PFSK-1 (cell line): ENCODE measurements around the gene EIF1.

Experiments
- FOXP2 ChIP-seq: optimal IDR thresholded peaks from 2 replicates; pipeline ENCODE3; 2011; ENCODE audit warnings: borderline replicate concordance, control low read depth, inconsistent platforms; ENCODE audit not compliant: insufficient read depth; ENCODE audit errors: extremely low read length, extremely low read depth
- POLR2AphosphoS5 ChIP-seq: IDR thresholded peaks from 2 replicates; pipeline ENCODE4 v1.6.1; 2012; ENCODE audit warnings: low read depth, mild to moderate bottlenecking, control low read depth, low read length, moderate library complexity
- REST ChIP-seq, 2 experiments: IDR thresholded peaks; 2 replicates each; pipeline versions ENCODE4 v1.6.1 to v1.8.0; 2011 to 2012; ENCODE audit warnings: low read depth in 2 of 2, low read length in 2 of 2, control low read depth in 1 of 2, inconsistent platforms in 1 of 2, mild to moderate bottlenecking in 1 of 2, moderate library complexity in 1 of 2; ENCODE audit not compliant: insufficient read depth in 1 of 2
- SIN3A ChIP-seq: IDR thresholded peaks from 2 replicates; pipeline ENCODE4 v1.6.1; 2012; ENCODE audit warnings: mild to moderate bottlenecking, low read length, moderate library complexity, borderline replicate concordance; ENCODE audit not compliant: insufficient read depth
- TAF1 ChIP-seq: IDR thresholded peaks from 2 replicates; pipeline ENCODE4 v1.6.1; 2012; ENCODE audit warnings: low read length, control low read depth, borderline replicate concordance; ENCODE audit not compliant: insufficient read depth

The EIF1 gene

GRCh38 chr17:41687828-41688640, 651 bp upstream of the EIF1 start:
- no peak for TF ChIP-seq REST (IDR thresholded peaks at IDR 0.05; ENCODE audit: insufficient read depth in 1 of 2, low read depth in 2 of 2, low read length in 2 of 2)
- no peak for TF ChIP-seq TAF1
- no peak for TF ChIP-seq POLR2AphosphoS5
- no peak for TF ChIP-seq FOXP2
- no peak for TF ChIP-seq SIN3A

DNA sequence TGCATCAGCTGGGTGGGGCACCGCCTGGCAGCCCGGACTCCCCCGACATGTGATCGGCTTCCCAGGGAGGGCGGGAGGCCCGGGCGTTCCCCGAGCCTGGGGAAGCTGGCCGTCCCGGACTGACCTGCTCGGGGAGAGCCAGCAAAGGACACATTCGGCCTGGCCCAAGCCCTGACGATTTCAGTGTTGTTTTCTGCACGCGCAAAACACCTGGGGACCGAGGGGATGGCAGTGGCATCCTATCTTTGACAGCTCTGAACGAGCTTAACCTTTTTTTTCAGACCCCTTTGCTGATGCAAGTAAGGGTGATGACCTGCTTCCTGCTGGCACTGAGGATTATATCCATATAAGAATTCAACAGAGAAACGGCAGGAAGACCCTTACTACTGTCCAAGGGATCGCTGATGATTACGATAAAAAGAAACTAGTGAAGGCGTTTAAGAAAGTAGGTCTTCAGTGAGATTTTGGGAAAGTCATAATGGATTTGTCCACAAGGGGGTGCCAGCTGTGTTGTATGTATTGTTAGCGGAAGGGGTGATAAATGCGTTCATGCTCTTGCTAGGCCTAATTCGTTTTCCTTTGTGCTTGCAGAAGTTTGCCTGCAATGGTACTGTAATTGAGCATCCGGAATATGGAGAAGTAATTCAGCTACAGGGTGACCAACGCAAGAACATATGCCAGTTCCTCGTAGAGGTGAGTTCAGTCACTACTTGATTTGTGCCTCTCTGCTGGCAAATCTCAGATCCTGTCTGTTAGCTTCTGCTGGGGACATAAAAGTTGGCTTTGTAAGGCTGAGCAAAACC, 1.0 kb downstream of the EIF1 start:
- 0 out of 4 replicates have a peak, but pooled peaks of 1 of the 2 experiments have one; percentile 3 for TF ChIP-seq REST (IDR thresholded peaks at IDR 0.05; ENCODE audit: insufficient read depth in 1 of 2, low read depth in 2 of 2, low read length in 2 of 2)
- TF ChIP-seq SIN3A, result peak; percentile 91; the same call in 1 of the 2 replicates
- no peak for TF ChIP-seq FOXP2
- no peak for TF ChIP-seq TAF1

DNA sequence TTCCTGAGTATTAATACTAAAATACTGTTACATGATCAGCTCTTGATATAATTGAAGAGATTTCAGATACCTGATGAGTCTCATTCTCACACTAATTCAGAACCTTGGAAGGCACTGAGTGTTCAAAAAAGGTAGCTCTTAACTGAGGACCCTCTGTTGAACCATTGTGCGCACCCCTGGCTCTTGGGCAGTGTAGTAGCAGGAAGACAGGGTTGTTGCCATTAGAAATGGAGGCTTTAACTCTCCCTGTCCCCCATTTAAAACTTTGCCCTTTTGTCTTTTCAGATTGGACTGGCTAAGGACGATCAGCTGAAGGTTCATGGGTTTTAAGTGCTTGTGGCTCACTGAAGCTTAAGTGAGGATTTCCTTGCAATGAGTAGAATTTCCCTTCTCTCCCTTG, 1.8 kb downstream of the EIF1 start:
- TF ChIP-seq POLR2AphosphoS5, result no peak
- no peak for TF ChIP-seq TAF1
- no peak for TF ChIP-seq FOXP2
- TF ChIP-seq SIN3A, result no peak

- TF ChIP-seq TAF1, result 0 out of 2 replicates have a peak, but pooled peaks have one; percentile 1
- no peak for TF ChIP-seq REST (IDR thresholded peaks at IDR 0.05; ENCODE audit: insufficient read depth in 1 of 2, low read depth in 2 of 2, low read length in 2 of 2)
- TF ChIP-seq POLR2AphosphoS5, result peak; percentile 49; the same call in 1 of the 2 replicates
These were observed 2.5 kb downstream of the EIF1 start for GRCh38 chr17:41691031-41691777.

GRCh38 chr17:41692722-41693521, 4.2 kb downstream of the EIF1 start:
- no peak for TF ChIP-seq SIN3A
- no peak; the same call in none of the 2 replicates for TF ChIP-seq POLR2AphosphoS5
- no peak for TF ChIP-seq FOXP2
- no peak for TF ChIP-seq REST (IDR thresholded peaks at IDR 0.05; ENCODE audit: insufficient read depth in 1 of 2, low read depth in 2 of 2, low read length in 2 of 2)
- TF ChIP-seq TAF1, result no peak
